Stimulated activated CD8-positive, alpha-beta memory T cell treated with anti-CD3 and anti-CD28 coated beads, Interleukin-4, amount 100 ng/mL, for 24 hours (primary cell): ENCODE data around the gene TSPO.
"Not testable (repeated sequence)": the region's sequence is repeated elsewhere in the genome, so short reads cannot be mapped to it uniquely, and the experiment has no call there.

ENCODE experiments used
- DNase-seq: peaks from one replicate; pipeline ENCODE4 v3.0.0-alpha.2; 2020; ENCODE audit warnings: low read depth

The TSPO gene

DNA sequence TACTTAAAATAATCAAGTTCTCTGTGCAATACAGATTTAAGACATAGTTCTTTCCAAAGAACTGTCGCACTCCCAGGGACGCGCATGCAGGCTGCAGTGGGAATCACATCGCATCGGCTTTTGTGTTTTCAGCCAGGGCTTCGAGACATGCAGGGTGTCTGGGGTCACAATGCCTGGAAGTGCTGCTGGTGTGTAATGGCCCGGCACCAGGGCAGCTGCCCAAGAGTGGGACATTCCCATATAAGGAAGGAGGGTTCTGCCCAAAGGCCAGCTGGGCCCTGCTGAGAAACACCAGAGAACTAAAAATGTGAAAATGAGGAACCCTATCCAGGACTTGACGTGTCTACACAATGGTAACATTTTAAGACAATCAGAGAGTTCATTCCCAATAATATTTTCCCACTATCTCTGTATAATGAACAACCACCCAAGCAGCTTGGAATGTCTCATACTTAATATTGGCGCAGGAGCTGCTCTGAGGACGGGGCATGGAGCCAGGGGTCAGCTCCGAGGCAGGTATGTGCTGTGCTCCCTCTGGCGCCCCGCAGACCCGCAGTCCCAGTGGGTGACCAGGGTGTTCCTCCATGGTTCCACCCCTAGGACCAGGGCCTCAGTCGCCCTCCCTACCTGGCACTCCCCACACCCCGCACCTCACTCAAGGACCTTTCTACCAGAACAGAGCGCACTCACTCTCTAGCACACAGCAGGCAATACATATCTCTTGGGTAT lies 19.4 kb upstream of the TSPO start:
- DNase-seq: no peak

DNA sequence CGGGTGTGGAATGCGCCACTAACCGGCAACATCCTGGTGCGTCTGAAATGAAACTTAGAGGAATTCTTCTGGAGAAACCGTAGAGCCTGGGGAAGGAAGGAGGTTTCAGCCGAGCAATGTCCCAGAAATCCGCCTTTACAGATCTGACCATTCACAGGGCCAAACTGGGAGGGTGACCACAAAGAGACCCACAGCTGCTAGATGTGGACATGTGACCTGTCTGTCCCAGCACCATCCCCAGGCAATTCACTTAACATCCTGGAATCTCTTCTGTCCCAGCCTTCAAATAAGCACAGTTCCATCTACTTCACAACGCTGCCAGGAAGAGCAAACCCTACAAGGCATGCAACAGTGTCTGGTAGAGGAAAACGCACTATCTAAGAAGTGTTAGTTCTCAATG lies 18.0 kb upstream of the TSPO start:
- no peak for DNase-seq

DNA sequence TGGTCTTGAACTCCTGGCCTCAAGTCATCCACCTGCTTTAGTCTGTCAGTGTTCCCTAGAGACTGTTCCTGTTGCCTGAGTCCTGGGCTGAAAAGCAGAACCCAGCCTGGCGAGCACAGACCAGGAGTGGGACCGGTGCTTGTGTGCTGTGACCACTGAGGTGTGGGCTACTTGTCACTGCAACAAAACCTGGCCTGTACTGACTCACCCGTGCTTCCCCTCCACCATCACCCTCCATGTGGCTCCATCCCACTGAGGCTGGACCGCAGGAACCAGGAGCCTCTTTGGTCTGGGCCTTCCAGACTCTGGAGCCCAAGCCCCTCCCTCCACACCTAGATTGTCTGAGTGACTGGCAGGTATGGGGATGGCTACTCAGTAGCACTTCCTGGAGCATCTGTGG lies 16.8 kb upstream of the TSPO start:
- DNase-seq: no peak

DNA sequence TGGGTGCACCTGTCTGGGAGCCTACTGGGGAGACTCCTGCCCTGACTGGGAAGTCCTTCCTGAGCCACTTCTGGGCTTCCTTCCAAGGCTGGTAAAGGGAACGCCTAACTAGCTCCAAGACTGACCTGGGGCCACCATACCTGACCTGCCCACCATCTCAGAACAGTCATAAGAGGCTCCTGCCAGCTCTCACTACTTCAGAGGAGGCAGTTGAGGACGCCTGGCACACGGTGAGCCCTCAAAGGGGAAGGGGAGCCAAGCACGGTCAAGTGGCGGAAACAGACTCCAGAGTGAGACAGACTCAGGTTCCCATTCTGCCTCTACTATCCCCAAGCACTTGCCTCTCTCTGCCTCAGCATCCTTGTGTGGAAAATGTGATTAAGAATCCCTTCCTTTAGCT lies 15.8 kb upstream of the TSPO start:
- no peak for DNase-seq

DNA sequence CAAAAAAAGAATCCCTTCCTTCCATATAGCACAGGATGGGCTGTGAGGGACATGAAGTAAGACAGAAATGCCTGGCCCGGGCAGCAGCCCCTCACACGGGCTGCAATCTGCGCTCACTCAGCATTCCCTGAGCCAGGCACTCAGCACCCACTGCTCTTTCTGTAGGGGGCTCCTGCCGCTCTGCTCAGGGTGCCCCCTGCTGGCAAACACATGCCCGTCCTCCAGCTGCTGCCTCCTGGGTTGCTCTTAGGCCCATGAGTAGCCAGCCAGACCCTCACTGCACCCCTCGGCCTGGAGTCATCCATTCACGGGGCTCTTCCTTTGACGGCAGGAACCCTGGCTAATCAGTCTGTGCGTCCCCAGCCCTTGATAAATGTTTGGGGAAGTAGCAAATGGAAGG lies 15.1 kb upstream of the TSPO start:
- peak; percentile 34 for DNase-seq

DNA sequence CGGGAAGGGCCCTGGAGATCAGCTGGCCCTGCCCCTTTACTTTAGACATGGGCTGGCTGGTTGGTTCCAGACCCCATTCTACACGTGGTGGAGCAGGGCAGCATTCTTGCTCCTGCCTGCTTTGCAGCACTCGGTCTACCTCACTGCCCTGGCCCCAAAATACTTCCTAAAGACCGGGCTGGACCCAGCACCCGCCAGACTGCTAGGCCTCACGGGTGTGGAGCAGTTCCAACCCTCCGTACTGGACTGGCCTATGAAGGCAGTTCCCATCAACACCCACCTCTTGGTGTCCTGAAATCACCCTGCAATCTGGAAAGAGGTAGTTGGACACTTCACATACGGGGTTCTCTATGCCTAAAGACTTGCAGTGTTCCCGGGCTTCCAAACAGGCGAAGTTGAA lies 14.6 kb upstream of the TSPO start:
- no peak for DNase-seq

DNA sequence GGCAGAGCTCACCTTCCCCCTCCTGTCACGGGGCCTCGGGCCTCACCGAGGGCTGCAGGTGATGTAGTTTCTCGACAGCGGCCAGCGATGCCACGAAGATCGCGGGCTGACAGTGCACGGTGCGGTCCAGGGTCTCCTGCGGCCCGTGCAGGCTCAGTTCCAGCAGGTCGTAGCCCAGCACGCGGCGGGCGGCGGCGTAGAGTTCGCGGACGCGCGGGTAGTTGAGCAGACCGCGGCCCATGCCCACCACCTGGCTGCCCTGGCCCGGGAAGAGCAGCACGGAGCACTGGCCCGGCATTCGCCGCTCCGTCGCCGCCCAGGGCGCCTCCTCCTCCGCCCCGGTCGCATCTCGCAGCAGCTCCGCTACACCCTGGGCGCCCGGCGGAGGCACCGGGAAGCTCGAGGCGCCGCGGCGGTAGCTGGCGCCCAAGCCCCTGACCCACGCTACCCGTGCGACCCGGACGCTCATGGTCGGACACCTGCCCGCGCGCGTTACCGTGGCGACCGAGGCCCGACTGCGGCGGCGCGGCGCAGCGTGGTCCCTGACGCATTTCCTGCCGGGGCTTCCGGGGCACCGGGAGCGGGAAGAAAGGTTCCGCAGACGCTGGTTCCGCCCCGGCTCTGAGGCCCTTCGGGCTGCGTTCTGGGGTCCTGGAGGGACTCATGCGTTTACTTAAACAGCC lies 8.3 kb upstream of the TSPO start, which contains the start of gene MCAT:
MCAT (minus strand) TSS at position 519 of the 683 bp plus-strand sequence; CDS start at position 469, 50 bp downstream.
- DNase-seq: peak; percentile 74

DNA sequence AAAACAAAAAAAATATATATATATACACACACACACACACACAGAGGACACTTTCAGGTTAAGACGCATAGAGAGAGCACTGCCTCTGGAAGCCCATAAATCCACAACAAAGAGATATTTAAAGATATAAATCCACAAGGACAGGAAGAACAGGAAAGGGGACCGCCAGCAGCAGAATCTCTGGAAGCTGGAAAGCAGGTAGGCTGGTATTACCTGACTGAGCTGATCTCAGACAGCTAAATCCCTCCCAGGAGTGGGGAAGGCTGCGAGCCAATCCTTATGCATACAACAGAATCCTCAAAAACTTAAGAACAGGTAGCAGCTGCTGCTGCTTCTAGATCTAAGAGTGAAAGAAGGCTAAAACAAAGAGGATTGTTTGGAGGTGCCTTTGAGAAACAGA lies 6.4 kb upstream of the TSPO start:
- DNase-seq: no peak

DNA sequence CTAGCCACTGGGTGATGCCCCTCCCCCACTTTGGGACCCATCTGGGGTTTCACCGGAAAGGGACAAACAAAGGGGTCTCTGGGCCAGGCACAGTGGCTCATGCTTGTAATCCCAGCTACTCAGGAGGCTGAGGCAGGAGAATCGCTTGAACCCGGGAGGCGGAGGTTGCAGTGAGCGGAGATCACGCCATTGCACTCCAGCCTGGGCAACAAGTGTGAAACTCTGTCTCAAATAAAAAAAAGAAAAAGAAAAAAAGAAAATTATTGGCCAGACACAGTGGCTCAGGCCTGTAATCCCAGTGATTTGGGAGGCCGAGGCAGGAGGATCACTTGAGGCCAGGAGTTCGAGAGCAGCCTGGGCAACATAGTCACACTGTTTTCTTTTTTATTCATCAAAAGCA lies 6.0 kb upstream of the TSPO start:
- DNase-seq: not testable (repeated sequence)

DNA sequence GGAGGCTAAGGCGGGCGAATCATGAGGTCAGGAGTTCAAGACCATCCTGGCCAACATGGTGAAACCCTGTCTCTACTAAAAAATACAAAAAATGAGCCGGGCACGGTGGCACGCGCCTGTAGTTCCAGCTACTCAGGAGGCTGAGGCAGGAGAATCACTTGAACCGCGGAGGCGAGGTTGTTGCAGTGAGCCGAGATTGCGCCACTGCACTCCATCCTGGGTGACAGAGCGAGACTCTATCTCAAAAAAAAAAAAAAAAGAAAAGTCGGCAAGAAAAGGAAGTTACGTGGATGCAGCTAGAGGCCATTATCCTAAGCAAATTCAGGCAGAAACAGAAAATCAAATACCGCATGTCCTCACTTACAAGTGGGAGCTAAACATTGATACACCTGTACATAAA lies 5.0 kb upstream of the TSPO start:
- DNase-seq: not testable (repeated sequence)

DNA sequence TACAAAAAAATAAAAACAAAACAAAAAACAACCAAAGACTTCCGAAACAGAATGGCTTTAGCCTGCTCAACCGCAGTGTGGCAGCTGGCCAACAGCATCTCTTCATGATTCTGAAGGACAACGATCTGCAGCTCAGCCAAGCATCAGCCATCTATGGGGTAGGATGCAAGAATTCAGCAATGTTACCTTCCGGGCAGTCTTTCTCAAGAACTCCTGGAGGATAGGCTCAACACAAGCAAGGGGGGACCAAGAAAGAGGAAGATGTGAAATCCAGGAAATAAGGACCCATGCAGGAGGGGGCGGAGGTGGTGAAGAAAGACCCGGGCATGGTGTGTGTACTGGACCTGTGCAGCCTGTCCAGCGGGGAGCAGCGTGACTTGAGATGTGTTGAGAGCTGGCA lies 3.5 kb upstream of the TSPO start:
- DNase-seq: no peak

DNA sequence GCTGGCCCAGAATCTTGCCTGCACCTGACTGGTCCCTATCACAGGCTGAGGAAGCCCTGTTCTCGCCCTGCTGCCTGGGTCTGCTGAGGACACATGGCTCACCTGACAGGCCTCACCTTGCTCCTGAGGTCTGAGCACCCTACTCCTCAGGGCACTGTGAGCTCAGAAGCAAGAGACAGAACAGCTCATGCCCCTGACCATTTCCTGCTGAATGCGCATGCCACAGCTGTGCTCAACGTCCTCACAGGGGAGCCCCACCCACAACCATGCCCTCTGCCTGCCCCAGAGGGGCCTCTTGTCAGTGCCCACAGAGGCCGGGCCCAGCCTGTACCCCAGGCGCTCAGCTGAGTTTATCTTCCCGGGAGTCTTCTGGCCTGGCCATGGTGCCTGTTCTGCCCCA lies 2.8 kb upstream of the TSPO start:
- DNase-seq: no peak

DNA sequence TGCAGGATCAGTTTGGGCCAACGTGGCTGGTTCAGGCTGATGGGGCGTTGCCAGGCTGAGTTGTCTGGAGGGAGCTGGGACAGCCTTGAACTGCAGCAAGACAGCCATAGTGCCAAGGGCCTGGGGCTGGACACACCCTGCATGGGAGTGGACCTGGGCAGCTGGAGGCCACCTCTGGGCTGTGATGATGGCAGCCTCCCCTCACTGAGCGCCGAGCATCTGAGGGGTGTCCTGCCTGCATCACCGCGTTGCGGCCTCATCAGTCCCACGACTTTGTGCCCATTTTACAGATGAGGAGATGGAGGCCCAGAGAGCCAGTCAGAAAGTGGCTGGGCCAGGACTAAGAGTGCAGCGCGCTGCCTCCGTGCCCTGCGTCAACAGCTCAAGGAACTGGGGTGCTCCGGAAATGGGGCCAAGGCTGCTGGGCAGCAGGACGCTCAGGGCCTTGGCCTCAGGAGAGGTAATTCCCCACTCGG lies 590 bp upstream of the TSPO start:
- no peak for DNase-seq

DNA sequence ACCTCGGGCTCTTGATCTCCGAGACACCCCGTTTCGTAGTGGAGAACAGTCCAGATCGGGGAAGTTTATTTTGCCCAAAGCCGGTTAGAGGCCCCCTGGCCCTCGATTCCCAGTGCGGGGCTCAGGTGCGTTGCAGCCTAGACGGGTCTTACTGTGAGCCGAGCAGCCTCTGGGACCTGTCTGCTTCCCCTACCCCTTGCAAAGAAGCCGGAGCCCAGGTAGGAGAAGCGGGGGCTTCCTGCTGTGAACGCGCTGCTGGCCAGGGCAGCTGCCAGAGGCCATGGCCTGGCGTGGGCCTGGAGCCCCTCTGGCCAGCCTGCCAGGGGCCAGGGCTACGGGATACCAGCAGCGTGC lies 621 bp downstream of the TSPO start:
- no peak for DNase-seq

DNA sequence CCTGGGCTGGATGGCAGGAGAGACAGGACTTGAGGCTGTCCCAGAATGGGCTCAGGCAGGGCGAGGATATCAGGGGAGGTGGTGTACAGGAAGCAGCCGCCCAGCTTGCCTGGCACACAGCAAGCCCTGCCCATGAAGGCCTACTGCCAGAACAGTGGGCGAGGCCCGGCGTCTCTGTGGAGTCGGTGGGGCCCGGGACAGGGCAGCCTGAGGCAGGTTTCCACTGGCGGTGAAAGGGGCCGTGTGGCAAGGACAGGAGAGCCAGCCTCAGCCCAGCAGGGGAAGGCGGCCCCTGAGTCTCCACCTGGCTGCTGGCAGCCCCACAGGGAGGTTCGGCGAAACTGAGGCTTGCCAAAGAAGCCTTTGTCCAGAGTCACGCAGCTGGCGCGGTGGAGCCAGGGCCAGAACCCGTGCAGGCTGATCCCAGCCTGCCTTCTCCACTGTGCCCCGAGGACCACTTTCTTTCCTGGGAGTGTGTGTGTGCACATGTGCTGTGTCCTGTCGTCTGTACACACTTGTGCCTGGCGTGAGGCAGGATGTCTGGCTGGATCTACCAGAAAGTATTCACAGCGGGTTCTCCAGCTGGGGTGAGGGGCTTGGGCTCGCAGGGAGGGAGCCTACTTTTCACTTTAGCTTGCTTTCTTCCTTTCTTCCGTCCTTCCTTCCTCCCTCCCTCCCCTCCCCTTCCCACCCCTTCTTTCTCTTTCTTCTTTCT lies 1.2 kb downstream of the TSPO start:
- peak; percentile 39 for DNase-seq

DNA sequence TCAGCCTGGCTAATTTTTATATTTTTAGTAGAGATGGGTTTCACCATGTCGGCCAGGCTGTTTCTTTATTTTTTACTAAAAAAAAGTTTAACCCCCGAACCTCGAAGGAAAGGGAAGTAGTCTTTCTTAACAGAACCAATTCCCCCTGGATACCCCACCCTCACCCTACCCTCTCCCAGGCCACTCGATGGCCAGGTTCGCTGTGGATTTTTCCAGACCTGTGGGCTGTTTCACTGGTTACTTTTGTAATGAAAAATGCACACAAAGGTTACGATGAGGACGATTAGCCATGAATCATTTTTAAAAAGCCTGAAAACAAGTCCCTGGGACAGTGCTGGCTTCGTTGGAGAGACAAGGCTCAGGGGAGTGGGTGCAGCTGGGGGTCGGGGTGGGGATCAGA lies 2.5 kb downstream of the TSPO start:
- DNase-seq: no peak

DNA sequence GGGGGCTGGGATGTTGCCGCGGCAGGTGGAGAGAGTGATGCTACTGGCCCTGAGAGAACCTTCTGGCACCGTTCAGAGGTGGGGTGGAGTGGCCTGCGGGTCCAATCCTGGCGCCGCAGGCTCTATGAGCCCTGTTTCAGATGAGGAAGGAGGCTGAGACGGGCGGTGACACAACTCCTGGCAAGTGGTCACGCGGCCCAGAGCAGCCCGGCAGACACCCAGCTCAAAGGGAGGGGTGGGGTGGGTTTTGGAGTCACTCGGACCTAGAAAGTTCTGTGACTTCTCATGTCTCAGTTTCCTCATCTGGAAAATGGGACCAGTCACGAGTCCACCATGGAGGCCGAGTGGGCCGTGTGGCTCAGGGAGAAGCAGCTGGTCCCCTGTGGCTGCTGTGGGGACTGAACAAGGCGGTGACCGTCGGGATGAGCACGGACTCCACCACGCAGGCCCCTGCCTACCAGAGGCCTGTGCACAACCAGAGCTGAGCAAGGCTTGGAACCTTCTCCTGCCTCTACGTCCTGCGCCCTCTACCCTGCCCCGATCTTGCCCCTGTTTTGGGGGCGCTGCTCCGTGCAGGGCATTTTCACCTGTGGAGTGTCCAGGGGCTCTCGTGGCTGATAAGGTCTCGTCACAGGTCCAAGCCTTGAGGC lies 3.7 kb downstream of the TSPO start:
- no peak for DNase-seq

DNA sequence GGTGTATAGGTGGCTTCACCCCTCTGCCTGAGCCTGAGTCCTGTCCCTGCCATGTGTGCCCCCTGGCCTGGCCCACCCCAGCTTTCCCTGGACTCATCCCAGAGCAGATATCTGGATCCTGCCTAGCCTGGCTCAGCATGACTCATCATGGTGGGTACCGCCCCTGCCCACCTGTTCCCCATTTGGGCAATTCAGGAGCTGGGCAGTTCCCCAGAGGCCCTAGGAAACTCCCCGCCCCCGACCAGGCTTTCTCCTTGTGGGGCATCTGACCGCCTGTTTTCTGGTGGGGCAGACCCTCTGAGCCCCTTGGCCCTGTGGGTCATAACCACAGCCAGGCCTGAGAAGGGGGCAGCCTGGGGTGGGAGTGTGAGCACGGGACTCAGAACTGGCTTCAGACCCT lies 4.4 kb downstream of the TSPO start:
- DNase-seq: no peak

DNA sequence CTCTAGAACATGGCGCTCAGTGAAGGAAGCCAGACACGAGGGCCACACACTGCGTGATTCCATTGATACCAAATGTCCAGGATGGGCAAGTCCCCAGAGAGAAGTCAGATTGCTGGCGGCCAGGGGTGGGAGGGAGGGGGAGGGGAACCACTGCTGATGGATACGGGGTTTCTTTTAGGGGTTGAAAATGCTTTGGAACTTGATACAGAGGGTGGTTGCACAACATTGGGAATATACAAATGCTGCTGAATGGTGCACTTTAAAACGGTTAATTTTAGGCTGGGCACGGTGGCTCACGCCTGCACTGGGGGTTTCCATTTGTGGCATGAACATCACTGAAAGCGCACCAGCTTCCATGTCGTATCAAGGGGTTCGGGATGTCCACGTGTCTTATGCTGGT lies 5.1 kb downstream of the TSPO start:
- DNase-seq: no peak

DNA sequence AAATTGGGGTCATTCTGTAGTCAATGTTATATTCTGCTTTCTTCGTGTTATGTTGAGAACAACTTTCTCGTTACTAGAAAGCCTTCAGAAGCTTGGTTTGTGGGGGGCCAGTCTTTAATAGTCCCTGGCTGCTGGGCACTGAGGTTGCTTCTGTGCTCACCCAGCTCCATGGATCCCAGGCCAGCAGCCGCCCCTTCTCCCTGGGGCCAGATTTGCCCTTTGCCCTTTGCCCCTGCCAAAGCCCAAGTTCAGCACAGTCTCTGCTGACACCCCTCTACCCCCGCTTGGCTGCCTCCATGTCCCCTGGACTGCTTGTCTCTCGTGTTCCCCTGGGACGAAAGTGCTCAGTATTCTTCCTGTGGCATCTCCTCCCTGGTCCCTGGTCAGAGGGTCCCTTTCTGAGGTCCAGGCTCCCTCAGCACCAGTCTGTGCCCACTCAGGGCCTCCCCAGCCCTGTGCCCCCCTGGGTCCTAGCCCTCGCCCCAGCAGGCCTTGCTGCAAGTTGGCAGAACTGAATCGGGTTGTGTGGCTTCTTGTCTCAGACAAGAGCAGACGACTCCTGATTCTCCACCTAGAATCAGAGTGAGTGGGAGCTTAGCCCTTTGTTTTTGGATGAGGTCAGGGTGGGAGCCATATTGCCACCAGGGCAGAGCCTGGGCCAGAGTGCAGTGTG lies 6.7 kb downstream of the TSPO start:
- no peak for DNase-seq

DNA sequence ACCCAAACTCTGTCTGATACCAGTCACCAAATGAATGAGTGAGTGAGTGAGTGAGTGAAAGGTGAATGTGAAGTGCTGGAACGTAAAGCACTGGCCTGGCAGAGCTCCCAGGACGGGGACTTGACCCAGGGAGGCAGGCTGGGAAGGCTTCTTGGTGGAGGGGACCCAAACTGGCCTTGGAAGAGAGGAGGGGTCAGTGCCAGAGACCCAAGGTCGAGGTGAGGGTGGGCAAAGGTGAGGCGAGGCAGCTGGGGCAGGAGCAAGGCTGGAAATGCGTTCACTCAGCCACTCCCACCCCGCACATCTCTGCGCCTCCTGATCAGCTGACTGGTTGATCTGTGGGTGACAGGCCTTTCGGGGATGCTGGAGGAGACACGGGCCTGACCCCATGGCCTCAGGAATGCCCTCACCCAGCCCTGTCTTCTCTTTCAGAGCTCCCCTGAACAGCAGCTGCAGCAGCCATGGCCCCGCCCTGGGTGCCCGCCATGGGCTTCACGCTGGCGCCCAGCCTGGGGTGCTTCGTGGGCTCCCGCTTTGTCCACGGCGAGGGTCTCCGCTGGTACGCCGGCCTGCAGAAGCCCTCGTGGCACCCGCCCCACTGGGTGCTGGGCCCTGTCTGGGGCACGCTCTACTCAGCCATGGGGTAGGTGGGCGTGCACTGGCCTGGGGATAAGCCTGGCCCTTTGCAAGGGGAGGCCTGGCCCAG lies 7.6 kb downstream of the TSPO start:
- no peak for DNase-seq
